ENCODE results near the gene CELSR2.
"Not testable (repeated sequence)": the region's sequence is repeated elsewhere in the genome, so short reads cannot be mapped to it uniquely, and the experiment has no call there.

Gene CELSR2

DNA sequence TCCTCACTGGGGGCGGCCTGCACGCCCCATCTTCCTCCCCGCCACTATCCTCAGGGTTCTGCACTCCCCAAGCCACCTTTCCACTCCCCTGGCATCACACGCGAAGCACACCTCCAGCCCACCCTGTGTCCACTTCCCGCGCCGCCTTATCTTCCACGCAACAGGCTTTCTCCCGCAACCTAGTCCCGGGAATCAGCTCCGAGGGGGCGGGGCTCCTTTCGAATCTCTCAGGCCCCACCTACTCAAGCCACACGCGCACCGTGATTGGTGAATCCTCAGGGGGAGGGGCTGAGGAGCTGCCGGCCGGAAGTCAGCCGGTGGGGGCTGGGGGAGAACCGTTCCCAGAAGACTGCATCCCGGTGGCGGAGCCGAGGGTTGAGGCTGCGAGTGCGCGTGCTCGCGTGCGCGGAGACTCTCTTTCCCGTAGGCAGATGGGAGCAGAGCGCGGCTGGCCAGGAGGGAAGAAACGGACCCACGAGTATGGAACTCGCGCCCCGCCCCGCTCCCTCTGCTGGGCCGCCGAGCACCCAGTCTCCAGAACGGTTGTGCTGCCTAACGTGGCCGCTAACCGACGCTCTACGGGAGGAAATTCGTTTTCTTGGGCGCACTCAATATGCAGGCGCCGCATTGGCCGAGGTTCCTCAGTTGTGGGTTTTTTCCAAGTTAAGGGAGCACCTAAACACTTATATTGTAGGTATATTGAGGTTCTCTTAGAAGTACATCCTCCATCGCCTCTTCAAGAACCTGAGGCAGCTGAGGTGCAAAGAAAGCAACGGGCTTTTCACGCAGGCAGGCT is 33.8 kb downstream of the CELSR2 start, which contains the start of gene PSRC1:
Gene PSRC1, minus strand, starts transcription at position 194 of the 796 bp plus-strand sequence.
- peak; percentile 84 for DNase-seq

DNA sequence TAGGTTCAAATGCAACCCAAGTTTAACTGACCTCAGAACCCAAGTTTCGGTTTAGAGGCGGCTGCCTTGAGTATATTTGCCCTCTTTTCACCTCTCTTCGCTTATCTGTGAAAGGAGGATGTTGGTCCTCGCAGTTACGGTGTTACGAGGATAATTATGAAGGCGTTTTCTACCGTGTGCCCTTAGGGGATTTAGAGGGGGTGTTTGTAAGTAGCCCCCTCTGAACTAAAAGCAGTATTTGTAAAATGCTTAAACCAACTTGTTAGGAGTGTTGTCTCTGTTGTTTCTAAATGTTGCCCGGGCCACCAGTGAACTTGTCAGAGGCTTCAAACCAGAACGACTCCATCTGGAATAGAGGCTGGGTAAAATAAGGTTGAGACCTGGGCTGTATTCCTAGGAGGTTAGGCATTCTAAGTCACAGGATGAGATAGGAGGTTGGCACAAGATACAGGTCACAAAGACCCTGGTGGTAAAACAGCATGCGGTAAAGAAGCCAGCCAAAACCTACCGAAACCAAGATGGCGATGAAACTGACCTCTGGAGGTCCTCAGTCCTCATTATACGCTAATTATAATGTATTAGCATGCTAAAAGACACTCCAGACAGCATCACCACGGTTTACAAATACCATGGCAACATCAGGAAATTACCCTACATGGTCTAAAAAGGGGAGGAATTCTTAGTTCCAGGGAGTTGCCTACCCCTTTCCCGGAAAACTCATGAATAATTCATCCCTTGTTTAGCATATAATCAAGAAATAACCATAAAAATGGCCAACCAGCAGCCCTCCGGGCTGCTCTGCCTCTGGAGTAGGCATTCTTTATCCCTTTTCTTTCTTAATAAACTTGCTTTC is 34.6 kb downstream of the CELSR2 start:
- no peak for DNase-seq

DNA sequence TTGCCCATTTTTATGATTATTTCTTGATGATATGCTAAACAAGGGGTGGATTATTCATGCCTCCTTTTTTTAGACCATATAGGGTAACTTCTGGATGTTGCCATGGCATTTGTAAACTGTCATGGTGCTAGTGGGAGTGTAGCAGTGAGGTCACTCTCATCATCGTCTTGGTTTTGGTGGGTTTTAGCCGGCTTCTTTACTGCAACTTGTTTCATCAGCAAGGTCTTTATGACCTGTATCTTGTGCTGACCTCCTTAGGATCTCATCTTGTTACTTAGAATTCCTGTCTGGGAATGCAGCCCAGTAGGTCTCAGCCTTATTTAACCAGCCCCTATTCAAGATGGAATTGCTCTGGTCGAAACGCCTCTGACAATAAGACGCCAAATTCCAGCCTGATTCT is 37.4 kb downstream of the CELSR2 start:
- not testable (repeated sequence) for DNase-seq

DNA sequence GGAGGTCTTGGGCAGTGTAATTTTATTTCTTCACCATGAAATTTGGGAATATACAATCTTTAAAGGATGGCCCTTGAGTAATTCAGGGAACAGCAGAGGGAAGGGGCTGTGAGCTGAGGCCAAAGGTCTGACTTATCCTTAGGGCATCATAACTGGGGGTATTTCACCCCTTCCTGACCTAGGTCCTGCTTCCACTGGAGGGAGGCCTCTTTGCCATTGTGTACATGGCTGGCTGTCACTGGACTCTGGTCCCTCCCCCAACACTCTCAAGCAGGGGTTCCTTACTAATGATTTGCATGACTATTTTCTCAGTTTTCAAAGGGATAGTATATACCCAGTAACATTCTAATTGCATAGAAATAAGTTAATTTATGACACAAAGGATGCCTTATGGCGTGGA is 40.8 kb downstream of the CELSR2 start:
- no peak for DNase-seq

DNA sequence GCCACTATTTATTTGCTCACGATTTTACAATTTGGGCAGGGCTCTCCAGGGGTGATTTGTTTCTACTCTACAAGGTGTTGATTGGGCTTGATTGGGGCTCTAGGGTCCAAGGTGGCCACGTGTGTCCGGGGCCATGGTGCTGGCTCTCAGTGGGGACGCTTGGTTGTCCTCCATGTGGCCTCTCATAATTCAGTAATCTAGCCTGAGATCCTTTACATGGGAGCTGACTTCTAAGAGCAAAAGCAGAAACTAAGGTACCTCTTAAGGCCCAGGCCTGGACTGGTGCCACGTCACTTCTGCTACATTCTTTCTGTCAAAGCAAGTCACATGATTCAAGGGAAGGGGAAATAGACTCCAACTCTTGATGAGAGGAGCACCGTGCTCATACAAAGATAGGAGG is 41.7 kb downstream of the CELSR2 start:
- DNase-seq = peak; percentile 10

- no peak for DNase-seq
These were observed 43.0 kb downstream of the CELSR2 start for GRCh38 chr1:109292364-109292763.

DNA sequence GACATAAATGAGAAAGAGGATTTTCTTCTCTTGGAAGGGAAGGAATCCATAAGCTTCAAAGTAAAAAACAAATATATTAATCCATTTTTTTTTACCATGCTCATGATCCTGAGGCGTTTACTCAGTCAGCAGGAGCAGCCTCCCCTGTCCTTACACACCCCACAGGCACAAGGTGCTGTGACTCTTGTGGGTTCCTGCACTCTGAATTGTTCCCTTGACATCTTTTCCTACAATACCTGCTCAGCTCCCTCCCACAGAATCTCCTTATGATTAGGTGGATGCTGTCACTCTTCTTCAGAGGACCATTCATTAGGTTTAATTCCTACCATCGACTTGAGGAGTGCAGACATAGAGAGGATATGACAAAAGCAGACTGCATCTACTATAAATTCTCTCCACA is 43.7 kb downstream of the CELSR2 start:
- DNase-seq = no peak

- no peak for DNase-seq
These were observed 45.1 kb downstream of the CELSR2 start for GRCh38 chr1:109294481-109294880.

DNA sequence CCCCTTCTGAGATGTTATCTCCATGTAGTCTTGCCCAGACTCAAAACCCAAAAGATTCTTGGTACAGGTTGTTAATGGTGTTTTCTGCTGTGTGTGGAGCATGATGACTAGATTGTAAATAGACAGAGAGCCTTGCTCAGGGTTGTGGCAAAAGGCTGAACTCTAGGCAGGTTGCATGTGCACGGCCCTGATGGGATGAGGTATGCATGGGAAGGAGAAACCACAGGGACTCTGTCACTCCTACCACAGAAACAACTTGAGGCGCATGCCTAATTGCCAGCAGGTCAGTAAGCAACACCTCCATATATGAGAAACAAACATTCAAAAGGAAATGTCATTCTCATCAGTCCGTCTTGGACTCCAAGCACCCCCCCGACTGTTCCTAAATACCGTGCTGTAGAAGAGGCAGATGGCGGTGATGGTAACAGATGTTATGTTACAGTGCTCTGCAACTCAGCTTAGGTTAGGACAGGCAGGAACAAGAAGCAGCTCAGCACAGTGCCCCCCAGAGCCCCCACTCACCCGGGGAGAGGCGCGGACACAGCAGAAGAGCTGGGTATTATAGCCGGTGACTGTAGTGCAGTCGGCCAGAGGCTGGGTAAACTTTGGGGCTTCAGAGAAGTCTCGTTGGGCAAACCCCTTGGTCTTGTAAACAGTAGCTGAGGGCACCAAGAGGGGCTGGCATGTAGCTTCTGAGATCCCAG is 46.5 kb downstream of the CELSR2 start:
- no peak for DNase-seq

DNA sequence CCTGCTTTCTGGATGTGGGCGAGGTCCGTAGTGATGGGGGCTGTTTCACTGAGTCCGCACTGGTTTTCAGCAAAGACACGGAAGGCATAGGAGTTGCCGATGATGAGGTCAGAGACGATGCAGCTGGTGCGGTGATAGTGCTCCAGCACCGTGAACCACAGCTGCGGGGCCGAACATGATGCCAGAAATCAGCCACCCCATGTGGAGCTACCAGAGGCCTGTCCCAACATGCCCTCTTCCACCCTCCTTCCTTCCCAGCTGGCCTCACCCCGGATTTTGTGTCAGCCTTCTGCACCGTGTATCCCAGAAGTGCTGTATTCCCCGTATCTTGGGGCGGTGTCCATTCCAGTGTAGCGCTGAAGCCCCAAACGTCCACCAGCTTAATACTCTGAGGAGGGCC is 47.4 kb downstream of the CELSR2 start:
- no peak for DNase-seq

GRCh38 chr1:109298666-109299557 is 49.6 kb downstream of the CELSR2 start:
- no peak for DNase-seq

DNA sequence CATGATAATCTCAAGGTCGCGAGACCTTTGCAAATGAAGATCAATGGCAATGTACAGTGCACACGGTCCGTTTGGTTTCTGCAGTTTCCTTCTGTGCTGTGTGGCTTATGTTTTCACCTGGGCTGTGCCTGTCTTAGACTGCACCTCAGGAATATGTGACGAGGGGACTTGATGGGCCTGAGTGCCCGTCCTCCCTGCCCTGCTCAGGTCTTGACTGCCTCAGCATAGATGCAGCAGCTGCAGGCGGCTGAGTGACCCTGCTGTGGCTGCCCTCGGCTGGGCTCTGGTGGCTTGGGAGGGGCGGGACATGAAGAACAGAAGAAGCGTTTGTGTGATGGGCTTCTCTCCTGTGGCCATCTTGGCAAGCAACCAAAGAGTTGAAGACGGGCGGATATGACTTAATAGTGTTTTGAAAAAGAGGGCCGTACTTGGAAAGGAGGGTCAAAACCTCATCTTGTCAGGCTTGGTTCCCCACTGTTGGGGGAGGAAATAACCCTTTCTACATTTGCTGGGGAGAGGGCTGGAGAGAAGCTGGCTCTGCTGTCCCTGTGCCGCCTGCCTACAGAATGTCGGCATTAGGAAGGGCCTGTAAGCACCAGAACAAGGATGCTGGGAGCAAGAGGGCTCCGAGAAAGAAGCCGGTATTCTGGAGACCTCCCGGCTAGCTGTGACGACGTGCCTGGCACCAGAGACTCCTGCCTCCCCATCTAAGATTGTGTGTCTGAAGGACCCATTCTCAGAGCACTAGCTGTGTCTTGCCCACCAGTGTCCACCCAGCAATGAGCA is 50.4 kb downstream of the CELSR2 start:
- no peak for DNase-seq

DNA sequence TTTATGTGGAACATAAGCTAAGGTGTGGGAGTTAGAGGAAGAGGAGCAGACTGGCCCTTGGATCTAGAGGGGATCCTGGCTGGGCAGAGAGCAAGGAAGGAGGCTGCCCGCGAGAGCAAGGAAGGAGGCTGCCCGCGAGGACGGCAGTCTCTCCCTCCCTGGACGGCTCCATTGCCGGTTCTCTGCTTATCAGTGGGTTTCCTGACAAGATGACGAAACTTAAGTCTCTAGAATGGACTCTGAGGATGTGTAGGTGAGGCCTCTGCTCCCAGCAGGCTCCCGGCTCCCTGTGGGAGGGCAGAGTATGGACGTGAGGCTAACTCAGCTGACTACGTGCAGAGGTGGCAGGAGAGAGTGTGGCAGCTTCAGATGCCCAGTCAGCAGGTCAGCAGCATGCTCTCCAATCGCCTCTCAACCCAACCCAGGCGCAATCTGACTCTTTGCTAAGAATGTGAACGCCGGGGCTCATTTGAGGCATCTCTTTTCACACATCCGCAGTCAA is 51.4 kb downstream of the CELSR2 start:
- DNase-seq = no peak

DNA sequence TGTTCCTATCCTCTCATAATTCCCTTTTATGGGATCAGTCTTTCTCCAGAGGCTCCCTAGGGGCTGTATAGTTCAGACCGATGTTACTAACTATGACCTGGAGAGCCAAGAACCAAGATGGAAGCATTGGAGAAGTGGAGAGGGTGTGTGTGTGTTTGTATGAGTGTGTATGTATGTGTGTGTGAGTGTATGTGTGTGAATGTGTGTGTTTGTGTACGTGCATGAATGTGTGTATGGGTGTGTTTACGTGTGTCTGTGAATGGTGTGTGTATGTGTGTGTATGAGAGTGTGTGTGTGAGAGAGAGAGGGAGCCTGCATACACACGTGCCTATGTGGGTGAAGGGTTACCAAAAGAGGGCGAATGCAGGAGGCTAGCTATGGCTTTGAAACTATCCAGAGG is 52.5 kb downstream of the CELSR2 start:
- no peak for DNase-seq

- DNase-seq = no peak
These were observed 55.0 kb downstream of the CELSR2 start for GRCh38 chr1:109304226-109304920.

DNA sequence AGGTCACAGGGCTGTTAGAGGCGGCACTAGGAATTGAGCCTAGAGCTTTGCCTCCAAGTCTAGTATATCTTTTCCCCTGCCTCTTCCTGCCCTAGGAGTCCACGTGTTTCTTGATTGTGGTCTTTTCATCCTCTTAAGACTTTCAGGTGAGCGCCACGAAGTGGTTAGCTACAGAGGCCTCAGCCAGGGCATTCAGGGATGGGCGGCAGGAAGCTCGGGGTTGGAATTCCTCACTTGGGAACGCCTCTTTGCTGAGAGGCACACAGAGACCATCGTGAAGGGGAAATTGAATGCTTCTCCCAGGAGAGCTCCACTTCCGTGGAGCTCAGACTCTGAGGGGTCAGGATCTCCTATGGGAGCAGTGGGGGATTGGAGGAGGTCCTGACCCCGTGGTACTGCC is 56.7 kb downstream of the CELSR2 start:
- not testable (repeated sequence) for DNase-seq

DNA sequence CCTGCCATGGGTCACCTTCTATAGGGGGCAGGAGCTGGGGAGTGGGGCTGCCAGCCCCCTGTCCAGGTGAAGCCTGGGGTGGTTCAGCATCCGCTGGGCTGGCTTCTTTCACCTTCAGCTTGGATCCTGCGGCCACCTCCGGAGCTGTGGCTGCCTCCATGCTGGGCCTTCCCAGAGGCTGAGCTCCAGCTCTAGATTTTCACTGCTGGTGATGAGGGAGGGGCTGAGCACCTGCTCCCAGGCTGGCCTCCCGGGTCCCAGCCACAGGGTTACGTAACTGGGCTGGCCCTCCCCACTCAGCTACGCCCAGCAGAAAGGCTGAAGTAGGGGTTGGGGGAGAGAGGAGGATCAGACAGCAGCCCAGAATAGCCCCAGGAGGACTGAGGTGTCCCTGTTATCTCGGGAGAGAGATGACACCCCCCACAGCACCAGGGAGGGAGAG is 57.5 kb downstream of the CELSR2 start, which contains the start of gene MYBPHL:
Gene MYBPHL, minus strand, starts transcription at position 180 of the 442 bp plus-strand sequence. Its CDS starts 20 bp downstream, at position 160.
- no peak for DNase-seq

DNA sequence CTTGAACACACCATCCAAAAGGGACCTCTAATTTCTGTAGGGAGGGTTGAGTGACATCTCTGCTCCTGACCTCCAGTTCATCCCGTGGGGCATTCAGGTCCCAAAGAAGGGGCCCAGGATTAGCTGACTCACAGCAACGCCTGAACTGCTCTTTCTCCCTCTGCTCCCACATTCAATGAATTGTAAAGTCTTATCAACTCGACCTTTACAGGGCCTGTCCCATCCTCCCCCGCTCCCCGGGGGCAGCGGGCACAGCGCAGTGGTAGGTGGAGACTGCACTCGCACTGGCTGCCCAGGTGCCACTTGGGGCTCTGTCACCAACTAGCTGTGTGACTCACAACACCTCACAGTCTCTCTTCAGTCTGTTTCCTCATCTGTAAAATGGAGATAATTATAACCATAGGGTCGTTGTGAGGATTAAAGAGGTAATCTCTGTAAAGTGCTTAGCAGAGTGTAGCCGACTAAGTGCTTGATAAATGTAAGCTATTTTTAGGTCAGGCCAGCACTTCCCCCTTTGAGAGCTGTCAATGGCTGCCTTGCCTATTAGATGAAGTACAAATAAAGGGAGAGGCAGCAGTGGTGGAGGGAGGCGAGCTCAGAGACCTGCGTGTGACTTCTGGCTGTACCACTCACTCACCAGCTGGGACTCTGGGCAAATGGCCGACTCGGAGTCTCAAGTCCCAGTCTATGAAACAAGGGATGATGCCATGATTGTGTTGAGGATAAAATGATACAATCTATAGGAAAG is 58.1 kb downstream of the CELSR2 start:
- no peak for DNase-seq

GRCh38 chr1:109309347-109309746 is 60.0 kb downstream of the CELSR2 start:
- no peak for DNase-seq

DNA sequence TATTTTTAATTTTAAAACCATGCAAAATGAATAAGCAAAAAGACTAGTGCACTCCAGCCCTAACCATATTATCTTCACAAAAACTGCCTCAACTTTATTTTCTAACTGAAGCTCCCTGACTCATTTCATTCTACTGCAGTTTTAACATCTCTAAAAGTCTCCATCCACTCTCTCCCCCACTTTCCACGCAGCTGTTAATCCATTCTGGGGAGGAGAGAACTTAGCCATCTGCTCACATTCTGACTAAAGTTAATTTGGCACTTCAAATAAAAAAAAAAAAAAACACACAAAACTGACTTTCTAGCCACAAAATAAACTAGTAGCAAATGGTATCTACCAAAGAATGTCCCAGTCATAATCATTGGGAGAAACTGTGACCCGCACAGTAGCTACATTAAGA is 62.9 kb downstream of the CELSR2 start:
- no peak for DNase-seq

Measured in CD4-positive, alpha-beta T cell treated with Interleukin-4 for 4 hours (primary cell).